ENCODE measurements around the gene PNPO. TPM values are rescaled to one million over a fixed set of nuclear protein-coding genes. Genes with fewer than 3 reads are reported as not detected.
A peak's percentile ranks its signal among the peaks of the same experiment; 100 is the strongest.

The PNPO gene
- total RNA-seq, 2 donors from 2014 or later: 27.8 to 55.4 TPM

- intact Hi-C loops (cut with DNase I): no loop called here
- TF ChIP-seq POLR2A (IDR thresholded peaks at IDR 0.05): peak; percentile 79 to 92 (median 89)
- TF ChIP-seq CTCF (IDR thresholded peaks at IDR 0.05): peak; percentile 91 to 100 (median 99)
- ATAC-seq: peak; percentile 95
- Histone ChIP-seq H3K9me3 (no peaks in the 10 kb centered on the region), H3K4me3 (peak within 1 kb of the TSS; percentile 75 to 99), H3K27me3 (no peaks in the 10 kb centered on the region), H3K27ac (peak within 1 kb of the TSS; percentile 82 to 96 (median 86)), H3K4me1 (peaks cover 59% of the 10 kb centered on the region), H3K36me3 (replicated peaks in 1 of 2; ENCODE audit: insufficient read depth in 1 of 2, low read depth in 2 of 2) (peaks cover 0 to 16% of the 10 kb centered on the region in 2 donors)
- DNase-seq: peak; percentile 100
- 0 to 1% methylated on average over 12 to 60 of the region's 62 CpGs for WGBS, 2 donors
Measured at GRCh38 chr17:47970725-47971499, 29.5 kb downstream of the PNPO start, which contains the start of gene CDK5RAP3. TSS of gene CDK5RAP3 (plus strand) at chr17:47971113. CDS start at chr17:47971147, 34 bp downstream.

GRCh38 chr17:47973541-47973940 is 32.2 kb downstream of the PNPO start:
- no peak for ATAC-seq
- H3K36me3 ChIP-seq (replicated peaks in 1 of 2; ENCODE audit: insufficient read depth in 1 of 2, low read depth in 2 of 2): peaks cover 6 to 29% of the 10 kb centered on the region in 2 donors
- no peaks in the 10 kb centered on the region for H3K9me3 ChIP-seq
- no peak overlapping the region for H3K27ac ChIP-seq
- DNase-seq: no peak
- peaks cover 33% of the 10 kb centered on the region for H3K4me1 ChIP-seq
- H3K4me3 ChIP-seq: no peak overlapping the region
- TF ChIP-seq CTCF (IDR thresholded peaks at IDR 0.05) (no peak), POLR2A (IDR thresholded peaks at IDR 0.05) (no peak)
- no peaks in the 10 kb centered on the region for H3K27me3 ChIP-seq
- WGBS, 2 donors: 77 to 80% methylated on average over 8 of the region's 8 CpGs
- intact Hi-C loops (cut with DNase I): no loop called here

GRCh38 chr17:47975189-47975822 is 33.9 kb downstream of the PNPO start:
- intact Hi-C loops (cut with DNase I): no loop called here
- no peak overlapping the region for H3K27ac ChIP-seq
- no peak overlapping the region for H3K4me3 ChIP-seq
- peaks cover 17% of the 10 kb centered on the region for H3K4me1 ChIP-seq
- WGBS, 2 donors: 76 to 81% methylated on average over 14 to 15 of the region's 15 CpGs
- ATAC-seq (no peak), DNase-seq (no peak)
- H3K36me3 ChIP-seq (replicated peaks in 1 of 2; ENCODE audit: insufficient read depth in 1 of 2, low read depth in 2 of 2): peaks cover 12 to 43% of the 10 kb centered on the region in 2 donors
- H3K9me3 ChIP-seq: no peaks in the 10 kb centered on the region
- TF ChIP-seq POLR2A (IDR thresholded peaks at IDR 0.05) (no peak), CTCF (IDR thresholded peaks at IDR 0.05) (no peak)
- no peaks in the 10 kb centered on the region for H3K27me3 ChIP-seq

- Histone ChIP-seq H3K36me3 (replicated peaks in 1 of 2; ENCODE audit: insufficient read depth in 1 of 2, low read depth in 2 of 2) (peaks cover 12 to 47% of the 10 kb centered on the region in 2 donors), H3K9me3 (no peaks in the 10 kb centered on the region), H3K27ac (no peak overlapping the region), H3K4me1 (peaks cover 15% of the 10 kb centered on the region), H3K27me3 (no peaks in the 10 kb centered on the region), H3K4me3 (no peak overlapping the region)
- 89 to 96% methylated on average over 9 to 10 of the region's 10 CpGs for WGBS, 2 donors
- intact Hi-C loops (cut with DNase I): no loop called here
- DNase-seq (no peak), ATAC-seq (no peak)
- TF ChIP-seq CTCF (IDR thresholded peaks at IDR 0.05) (no peak), POLR2A (IDR thresholded peaks at IDR 0.05) (no peak)
Measured at GRCh38 chr17:47975823-47976205, 34.4 kb downstream of the PNPO start.

Data from body of pancreas (tissue), 4 donors.